ENCODE data around the gene CD81.

DNA sequence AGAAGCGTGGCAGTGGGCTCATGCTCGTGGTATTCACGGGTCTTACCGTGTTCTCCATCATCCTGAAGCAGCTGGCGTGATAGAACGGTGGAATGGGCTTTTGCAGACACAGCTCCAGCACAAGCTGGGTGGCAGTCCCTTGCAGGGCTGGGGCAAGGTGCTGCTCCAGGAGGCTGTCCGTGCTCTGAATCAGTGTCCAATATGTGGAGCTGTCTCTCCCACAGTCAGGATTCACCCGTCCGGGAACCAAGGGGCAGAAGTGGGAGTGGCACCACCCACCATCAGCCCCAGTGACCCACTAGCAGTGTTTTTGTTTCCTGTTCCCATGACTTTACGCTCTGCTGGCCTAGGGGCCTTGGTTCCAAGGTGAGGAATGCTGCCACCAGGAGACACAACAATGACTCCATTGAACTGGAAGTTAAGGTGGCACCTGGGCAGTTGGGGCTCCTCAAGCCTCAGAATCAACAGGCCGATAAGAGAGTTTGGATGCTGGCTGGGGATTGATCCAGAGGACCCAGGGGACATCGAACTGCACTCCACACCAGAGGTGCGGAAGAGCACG, 16.9 kb upstream of the CD81 start:
- TF ChIP-seq, protein P1, sequence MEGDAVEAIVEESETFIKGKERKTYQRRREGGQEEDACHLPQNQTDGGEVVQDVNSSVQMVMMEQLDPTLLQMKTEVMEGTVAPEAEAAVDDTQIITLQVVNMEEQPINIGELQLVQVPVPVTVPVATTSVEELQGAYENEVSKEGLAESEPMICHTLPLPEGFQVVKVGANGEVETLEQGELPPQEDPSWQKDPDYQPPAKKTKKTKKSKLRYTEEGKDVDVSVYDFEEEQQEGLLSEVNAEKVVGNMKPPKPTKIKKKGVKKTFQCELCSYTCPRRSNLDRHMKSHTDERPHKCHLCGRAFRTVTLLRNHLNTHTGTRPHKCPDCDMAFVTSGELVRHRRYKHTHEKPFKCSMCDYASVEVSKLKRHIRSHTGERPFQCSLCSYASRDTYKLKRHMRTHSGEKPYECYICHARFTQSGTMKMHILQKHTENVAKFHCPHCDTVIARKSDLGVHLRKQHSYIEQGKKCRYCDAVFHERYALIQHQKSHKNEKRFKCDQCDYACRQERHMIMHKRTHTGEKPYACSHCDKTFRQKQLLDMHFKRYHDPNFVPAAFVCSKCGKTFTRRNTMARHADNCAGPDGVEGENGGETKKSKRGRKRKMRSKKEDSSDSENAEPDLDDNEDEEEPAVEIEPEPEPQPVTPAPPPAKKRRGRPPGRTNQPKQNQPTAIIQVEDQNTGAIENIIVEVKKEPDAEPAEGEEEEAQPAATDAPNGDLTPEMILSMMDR (IDR thresholded peaks at IDR 0.05): no peak
- TF ChIP-seq POLR2A (IDR thresholded peaks at IDR 0.05): no peak
